NCI-H1694 (cell line): Measurements from ENCODE around the gene CAB39L.

Experiments
- DNase-seq: peaks from one replicate; lab custom pipeline; 2025; lab: John Stamatoyannopoulos, UW

Gene CAB39L

DNA sequence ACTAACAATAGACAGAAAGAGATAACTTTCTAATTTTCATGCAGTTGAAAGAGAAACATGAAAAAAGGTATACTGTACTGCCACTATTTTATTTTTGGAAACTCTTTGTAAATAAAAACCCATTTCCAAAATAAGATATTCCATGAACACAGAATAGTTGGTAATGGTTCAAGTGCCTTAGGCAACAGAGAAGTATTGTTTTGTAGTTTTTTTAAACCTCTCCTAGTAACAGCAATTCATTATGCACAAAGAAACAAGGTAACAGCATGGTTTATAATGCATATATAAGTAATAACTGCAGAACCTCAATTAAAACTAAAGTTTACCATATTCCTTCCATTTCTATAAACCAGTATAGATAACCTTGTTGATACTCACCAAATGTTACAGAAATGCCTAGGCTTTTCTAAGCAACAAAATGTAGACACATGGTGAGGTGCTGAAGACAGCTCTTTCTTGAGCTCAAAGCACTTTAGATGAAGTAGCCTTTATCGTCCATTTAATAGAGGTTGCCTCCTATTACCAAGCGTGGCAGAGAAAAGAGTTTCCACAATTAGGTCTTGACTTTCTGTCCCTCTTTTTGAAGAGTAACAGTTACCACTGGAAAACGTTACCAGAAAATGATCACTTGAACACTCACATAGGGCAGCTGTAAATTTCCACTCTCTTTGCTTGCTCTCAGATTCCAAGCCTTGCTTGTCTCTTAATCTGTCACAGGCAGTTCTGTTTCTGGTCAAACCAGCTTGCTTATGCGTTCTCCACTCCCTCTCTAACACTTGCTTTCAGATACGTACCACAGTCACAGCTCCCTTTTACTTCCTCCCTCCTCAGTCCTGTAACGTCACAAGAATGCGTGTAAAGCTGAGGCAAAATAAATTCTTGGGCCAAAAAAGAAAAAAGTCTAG is 42.9 kb downstream of the CAB39L start:
- no peak for DNase-seq

DNA sequence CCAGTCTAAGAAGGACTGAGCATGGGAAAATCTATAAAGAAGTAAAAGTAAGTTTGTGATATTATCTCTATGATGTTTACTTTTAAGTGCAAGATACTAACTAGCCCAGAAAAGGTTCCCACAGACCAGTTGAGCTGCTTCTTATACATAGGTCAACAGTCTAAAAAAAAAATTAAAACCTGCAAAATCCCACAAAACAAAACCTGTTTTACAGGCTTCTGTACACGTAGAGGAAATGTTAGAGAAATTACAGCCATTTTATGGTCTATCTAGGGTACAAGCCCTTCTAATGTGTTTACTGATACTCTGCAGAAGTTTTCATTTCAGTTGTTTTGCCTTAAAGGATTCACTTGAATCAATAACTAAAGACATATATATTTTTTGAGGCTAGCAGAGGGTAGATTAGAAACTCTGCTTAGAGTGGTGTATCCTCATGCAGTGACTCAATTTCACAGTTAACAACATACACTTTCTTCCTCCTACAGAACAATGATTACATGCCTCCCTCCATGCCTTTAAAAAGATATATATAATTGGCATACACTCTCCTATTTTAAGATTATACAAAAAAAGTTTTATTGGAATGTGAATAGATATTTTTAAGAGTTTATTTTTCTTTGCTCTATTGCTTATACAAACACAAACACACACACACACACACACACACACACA is 43.9 kb downstream of the CAB39L start:
- DNase-seq = no peak

DNA sequence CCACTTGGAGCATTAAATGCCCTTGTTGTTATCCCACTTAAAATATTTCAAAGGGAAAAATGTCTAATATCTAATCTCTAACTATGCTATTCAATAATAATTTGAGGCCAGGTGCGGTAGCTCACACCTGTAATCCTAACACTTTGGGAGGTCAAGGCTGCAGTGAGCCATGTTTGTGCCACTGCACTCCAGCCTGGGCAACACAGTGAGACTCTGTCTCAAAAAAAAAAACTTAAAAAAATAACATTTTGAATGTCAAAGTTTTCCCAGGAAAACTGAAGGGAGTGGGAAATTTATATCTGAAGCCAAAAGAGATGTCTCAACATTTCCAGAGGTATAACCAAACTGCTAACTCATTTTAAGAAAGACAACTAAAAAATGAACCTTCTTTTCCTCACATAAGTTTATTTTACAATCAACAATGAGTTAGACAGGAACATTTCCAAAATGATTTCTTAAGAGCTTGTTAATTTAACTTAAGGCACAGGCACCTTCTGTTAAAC is 47.9 kb downstream of the CAB39L start:
- no peak for DNase-seq

DNA sequence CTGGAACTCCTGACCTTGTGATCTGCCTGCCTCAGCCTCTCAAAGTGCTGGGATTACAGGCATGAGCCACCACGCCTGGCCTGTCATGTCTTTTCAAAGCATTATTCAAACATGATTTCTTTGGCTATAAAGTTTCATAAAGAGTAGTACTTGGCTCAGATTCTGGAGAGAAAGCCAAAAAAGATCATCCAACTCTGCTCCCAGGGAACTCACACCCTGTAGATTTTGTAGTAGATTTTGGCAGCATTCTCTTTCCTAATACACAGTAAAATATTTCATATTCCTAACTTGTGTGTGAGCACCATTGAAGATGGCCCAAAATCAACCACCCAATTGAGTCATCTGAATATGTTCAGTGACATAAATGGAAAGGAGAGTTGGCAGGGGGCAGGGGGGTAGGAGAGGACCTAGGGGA is 48.4 kb downstream of the CAB39L start:
- DNase-seq = no peak

DNA sequence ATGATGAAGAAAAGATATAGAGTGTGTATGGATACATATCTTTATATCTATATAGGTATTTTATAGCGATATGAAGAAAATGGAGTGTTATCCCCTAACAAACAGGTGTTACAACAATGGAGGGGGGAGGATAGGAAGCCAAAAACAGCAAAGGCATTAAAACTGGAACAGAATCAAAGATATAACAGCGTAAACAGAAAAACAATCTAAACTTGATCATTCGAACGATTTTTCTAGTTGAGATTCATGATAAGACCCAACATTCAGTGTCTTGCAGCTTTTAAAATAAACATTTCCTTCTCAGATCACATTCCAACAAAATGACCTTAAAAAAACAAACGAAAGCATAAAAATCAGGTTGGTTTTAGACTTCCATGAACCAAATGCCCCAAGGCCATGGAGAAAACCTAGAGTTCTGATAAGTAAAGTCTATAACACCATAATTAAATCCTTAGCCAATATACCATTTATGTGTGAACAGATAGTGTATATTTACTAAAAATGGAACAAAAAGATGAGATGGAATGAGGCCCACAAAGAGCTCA is 55.7 kb downstream of the CAB39L start:
- DNase-seq = no peak

DNA sequence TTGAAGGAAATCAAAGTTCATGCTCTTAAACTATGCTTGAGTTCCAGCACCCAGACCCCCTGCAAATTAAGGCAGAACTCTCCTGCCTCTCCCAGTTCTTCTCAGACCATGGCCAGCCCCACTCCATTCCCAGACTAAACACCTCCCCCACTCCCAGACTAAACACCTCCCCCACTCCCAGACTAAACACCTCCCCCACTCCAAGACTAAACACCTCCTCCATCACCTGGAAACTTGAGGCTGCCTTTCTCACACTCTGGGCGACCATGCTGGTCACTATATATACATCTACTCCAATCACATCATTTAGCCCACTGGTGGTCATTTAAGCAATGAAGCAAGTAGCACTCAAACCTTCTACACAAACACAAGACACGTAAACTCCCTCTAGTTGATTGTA is 57.2 kb downstream of the CAB39L start:
- DNase-seq = no peak

DNA sequence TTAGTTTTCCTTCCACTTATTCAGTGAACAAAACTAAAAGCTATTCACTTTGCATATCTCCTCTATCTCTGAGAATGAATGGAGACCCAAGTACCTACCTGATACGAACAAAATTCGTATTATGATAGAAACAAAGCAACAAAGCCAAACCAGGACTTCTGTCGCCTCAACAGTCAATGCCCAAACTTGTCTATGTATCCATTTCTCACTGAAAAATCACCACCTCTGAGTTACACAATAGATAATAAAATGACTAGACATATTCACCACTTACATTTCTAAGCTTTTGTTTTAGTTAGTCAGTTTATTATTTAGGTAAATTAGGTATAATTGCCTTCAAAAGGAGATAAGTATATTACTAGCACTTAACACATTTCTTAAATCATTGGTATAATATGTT is 67.7 kb downstream of the CAB39L start:
- no peak for DNase-seq

DNA sequence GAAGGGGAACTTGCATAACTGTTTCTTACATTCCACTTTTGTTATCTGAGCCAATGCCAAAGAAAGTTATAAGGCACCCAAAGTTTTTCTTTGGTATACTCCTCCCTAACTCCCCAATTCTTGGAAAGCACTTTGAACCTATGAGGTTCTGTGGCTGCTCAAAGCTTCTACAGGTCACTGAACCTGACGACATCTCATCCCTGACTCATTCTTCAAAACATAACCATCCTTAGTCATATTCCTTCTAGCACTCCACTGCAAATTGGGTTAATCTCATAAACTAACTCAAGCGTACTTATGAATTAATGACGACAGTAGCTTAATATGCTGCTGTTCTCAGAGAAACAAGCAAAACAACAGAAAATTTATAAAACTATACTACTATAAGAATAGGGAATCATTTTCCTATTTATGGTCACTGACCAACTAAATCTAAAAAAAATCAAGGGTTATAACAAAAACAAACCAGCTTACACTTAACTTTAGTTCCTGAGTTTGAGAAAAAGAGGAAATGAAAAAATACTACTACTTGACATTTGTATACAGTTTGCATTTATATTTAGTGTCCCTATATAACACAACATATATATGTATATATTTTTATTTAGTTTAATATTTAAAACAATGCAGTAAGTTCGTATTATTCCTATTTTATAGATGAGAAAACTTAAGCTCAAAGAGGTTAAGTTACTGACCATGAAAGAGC is 69.1 kb downstream of the CAB39L start:
- DNase-seq = no peak

DNA sequence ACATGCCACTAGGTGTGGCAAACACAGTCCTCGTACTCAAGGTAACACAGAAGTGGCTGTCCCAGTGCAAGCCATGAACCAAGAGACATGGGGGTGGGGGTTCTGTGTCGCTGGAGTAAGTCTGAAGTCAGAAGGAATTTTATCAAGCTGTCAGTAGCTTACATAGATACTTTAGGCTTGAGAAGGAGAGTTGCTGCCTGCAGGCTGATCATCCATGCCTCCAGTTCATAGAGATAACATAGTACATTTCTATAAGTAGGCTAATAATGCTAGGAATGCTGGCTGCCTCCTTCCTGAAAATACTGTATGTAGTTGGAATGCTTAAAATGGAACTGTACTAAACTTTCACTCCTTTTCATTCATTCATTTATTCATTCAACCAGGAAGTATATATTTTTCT is 70.1 kb downstream of the CAB39L start:
- no peak for DNase-seq

DNA sequence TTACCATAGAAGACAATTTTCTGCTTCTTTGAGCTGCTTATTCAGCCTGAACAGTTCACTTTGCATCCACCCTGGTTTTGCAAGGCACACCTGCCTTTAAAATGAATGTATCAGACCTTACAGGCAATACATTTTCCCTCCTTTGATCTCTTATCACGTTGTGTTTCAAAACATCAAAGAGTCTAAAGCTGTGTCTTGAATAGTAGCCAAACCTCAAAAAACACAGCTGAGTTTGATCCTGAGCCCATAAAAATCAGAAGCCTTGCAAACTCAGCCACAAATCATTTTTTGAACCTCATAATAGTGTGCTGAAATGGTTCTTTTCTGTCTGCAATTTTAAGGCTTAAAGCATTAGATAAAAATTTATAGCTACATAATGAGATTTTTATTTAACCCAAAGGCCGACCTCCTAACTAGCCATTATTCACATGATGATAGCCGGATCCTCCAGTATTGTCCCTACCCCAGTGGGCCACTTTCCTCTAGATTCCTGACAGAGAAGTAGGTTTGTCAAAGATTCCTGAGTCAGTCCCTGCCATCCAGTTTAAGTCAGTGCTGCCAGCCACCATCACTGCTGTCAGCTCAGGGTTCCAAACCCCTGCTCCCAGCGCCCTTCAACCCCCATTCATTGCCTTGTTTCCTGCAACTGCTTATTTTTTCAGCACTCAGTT is 71.8 kb downstream of the CAB39L start:
- no peak for DNase-seq

DNA sequence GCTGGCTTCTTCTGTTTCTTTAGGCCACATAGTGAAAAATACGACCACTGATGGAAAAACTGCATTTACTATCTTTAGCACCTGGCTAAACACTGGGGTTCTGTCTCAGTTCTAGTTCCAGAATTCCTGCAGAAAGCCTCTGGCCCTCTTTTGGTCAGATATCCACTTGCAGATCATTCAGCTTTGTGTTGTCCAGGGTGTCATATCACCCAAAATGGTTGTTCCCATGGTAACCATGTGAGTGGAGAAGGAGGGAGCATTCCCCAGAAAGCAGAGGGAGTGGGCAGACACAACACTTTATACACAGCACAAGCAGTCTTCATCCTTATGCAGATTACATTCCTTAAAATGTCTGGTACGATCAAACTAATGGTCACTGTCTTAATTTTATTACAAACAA is 73.5 kb downstream of the CAB39L start:
- DNase-seq = no peak

DNA sequence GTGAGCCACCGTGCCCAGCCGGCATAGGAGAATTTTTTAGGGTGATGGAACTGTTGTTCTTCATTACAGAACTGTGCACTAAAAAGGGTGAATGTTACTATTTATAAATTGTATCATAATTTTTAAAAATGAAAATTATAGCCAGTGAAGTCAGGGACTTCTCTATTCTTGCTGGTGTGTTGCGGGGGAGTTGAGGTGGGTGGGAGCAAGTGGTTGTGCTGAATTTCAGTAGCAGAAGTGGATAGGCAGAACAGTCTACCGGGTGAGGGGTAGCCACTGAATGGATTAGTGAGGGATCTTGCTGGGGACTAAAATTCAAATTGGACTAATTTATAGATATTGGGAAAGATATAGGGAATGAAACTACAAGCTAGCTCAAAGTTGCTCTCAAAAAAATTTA is 74.0 kb downstream of the CAB39L start:
- DNase-seq = no peak

DNA sequence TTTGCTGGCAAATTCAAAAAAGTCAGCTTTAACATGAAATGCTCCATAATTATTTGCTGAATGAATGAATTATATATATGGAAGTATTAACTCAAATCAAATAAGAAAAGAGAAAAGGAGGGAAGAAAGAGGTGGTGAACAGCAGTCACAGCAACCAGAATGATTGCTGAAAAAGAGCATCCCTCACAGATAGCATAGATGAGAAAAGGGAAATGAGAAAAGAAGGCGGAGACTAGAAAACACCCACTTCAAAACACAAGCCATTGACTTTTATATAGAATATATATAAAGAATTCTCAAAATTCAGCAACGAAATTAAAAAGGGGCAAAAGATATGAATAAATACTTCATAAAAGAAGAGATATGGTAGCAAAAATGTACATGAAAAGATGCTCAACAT is 75.2 kb downstream of the CAB39L start:
- no peak for DNase-seq

DNA sequence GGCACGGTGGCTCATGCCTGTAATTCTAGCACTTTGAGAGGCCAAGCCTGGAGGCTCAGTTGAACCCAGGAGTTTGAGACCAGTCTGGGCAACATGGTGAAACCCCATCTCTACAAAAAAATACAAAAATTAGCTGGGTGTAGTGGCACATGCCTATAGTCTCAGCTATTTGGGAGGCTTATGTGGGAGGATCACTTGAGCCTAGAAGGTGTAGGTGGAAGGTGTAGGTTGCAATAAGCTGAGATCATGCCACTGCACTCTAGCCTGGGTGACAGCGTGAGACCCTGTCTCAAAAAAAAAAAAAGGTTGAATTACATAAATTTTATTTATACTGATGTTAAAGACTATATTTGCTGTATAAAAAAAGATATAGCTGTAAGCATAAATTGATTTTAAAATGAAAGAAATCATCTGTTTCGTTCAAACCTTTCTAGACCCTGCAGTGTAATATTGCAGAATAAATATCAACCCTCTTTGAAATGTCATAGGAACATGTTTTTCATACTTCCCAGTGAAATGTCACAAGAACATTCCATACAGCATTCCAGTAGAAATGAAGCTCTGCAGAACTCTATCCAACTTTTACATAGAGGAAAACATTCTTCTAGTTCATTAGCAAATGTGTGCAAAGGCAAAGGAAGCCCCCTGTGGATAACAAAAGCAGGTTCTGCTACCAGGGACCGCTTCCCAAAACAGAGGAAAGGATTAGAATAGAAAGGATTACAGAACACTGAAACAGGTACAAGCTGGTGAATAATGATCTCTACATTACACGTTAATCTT is 76.0 kb downstream of the CAB39L start:
- DNase-seq = no peak

DNA sequence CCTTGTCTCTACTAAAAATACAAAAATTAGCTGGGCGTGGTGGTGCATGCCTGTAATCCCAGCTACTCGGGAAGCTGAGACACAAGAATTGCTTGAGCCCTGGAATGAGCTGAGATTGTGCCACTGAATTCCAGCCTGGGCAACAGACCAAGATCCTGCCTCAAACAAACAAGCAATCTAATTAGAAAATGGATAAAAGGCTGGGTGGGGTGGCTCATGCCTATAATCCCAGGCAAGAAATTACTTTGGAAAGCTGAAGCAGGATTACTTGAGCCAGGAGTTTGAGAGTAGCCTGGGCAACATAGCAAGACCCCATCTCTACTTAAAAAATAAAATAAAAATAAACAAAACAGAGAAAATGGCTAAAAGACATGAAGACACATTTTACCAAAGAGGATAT is 77.0 kb downstream of the CAB39L start:
- no peak for DNase-seq

DNA sequence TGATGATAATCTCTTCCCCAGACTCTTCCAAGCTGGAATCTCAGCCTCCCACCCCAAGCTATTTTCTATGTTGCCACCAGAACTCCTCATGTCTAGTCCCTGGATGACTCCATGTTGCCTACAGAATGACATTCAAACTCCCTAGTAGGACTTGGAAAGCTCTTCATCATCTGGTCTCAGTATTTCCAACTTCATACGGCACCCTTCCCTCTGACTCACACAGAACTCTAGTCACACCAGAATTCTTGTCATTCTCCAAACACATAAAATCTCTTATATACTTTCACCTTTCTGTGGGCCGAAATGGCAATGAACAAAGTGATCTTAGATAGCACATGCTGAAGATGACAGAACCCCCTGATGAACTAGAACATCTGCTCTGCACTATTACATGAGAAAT is 86.2 kb downstream of the CAB39L start:
- no peak for DNase-seq

DNA sequence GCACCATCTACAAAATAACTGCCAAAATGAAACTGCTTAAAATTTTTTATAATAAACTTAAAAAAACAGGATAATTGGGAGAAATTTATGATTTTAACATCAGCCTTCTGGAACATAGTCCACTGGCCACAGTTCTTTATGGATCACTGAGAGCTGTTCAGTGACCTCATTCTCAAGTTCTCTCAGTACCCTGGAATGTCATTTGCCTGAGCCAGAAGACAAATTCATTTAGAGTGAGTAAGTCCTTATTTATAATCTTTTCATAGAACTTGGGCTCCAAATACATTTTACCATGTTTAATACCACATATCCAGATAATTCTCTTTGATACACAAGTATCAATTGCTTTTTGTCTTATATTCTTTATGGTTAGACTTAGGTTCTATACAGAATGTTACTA is 87.6 kb downstream of the CAB39L start:
- DNase-seq = no peak

DNA sequence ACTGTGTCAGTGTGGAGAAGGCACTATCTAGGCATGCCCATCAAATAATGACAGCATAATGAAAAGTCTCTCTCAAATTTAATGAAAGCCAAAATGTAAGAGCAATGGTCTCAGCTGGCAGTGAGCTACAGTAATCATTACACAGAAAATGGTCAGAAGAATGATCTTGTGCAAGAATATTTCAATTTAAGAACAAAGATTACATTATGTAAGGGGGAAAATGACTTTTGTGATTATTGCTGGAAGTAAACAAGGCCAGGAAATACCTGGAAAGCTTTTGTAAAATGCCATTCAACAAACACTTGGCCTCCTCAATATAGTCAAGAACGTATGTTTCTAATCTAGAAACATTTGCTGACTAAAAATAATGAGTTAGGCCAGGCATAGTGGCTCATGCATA is 89.1 kb downstream of the CAB39L start:
- DNase-seq = no peak

DNA sequence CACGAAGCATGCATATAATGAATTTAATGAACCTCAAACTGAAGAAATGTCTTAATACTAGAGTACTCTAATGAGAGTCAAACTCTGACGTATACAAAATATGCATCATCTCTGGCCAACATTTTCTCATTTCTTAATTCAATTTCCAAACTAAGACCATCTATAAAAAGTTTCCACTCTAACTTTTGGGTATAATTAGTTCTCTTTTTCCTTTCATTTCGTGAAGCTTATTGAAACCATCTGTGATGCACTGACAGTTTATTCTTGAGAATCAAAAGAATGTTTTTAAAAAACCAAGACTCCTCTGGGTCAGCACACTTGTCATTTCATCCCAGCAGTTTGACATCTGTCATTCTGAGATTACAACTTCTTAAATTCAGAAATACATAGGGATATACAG is 90.0 kb downstream of the CAB39L start:
- DNase-seq = no peak

DNA sequence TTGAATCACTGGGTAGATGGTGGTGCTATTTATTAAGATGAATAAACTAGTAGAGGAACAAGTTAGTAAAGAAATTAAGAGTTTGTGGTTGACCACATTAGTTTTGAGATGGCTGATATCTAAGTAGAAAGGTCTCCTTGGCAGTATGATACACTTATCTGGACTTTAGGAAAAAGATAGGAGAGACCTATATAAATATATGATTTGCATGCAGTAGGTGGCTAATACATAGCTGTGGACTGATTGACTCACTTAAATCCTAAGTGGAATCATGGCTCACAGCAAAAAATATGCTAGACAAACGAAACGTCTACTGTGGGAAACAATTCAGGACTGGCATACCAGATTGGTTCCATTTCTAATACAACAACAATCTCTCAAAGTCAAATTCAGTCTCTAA is 92.0 kb downstream of the CAB39L start:
- no peak for DNase-seq

DNA sequence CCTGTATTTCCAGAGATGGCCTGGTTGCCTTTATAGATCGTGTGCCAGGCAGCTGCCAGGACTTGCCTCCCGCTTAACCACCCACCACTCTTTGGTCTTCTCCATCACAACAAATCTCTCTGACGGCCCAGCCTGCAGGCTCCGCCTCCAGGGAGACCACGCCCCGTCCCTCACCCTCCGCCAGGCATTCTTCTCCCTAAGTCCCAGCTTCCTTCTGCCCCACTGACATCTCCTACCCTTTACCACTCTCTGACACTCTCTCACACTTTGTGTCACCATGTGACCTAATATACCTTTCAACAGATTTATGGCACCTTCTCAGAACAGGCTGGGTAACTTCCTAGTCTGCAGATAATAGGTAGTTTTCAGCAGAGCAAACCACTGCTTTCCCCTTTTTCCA is 95.1 kb downstream of the CAB39L start:
- no peak for DNase-seq
